K562 (cell line): Measurements from ENCODE around the gene OPHN1. TPM values are rescaled to one million over a fixed set of nuclear protein-coding genes. Genes with fewer than 3 reads are reported as not detected.

Source experiments
- ATAC-seq: fragments of 200-7000 bp; cut with Tn5 transposase; 3 replicates; pipeline ENCODE4 v1.9.1; 2020; ENCODE audit warnings: moderate library complexity
- BruUV-seq: library from RNA; stranded (reverse); fragments of 400-500 nt; replicated peaks from 2 replicates; lab custom pipeline; 2021; lab: Mats Ljungman, UMichigan
- CTCF ChIA-PET: fragments of 300-600 bp; formaldehyde crosslinking; extraction: SDS; loops from one replicate; lab custom pipeline; 2021; ENCODE audit warnings: low intra/inter-chr PET ratio; lab: Yijun Ruan, JAX
- POLR2A ChIA-PET: fragments of 300-600, 350-650 bp; sonication (Branson Sonifier 250); formaldehyde crosslinking; extraction: SDS; loops from one replicate; lab custom pipeline; 2021; ENCODE audit warnings: antibody characterized with exemption, inconsistent platforms; lab: Yijun Ruan, JAX
- DNase-seq, 4 experiments: peaks; one replicate each; pipeline versions ENCODE4 v3.0.0 to v3.0.0-alpha.2; 2011 to 2018; ENCODE audit warnings: low spot score in 3 of 4, mixed read lengths in 3 of 4; ENCODE audit errors: extremely low read depth in 1 of 4
- FAIRE-seq: peaks from 2 replicates; lab custom pipeline; 2011; peaks lifted over from hg19 to GRCh38; lab: Jason Lieb, UNC
- H2AFZ ChIP-seq: 2 replicates; pipeline ENCODE4 v1.6.0; 2011; ENCODE audit warnings: low read depth, low read length, control low read depth, inconsistent platforms
- H3K27ac ChIP-seq: fragments of 200-600 bp; 3 replicates; pipeline ENCODE4 v1.8.0; 2011; ENCODE audit warnings: low read depth, mild to moderate bottlenecking, control low read depth, inconsistent platforms, low read length, moderate library complexity, mixed read lengths; ENCODE audit errors: extremely low read depth
- H3K27me3 ChIP-seq, 2 experiments: fragments of 300-600 bp in 1 of 2; 2 replicates in 1 of 2; 3 replicates in 1 of 2; pipeline versions ENCODE4 v1.6.0 to v1.8.0; 2011; ENCODE audit warnings: inconsistent platforms in 2 of 2, low read length in 2 of 2, mild to moderate bottlenecking in 1 of 2, mixed read lengths in 1 of 2, moderate library complexity in 1 of 2; ENCODE audit not compliant: control insufficient read depth in 2 of 2, insufficient read depth in 2 of 2
- H3K36me3 ChIP-seq: fragments of 300-600 bp; 3 replicates; pipeline ENCODE4 v1.8.0; 2011; ENCODE audit warnings: mild to moderate bottlenecking, low read length, inconsistent platforms; ENCODE audit not compliant: control insufficient read depth, insufficient read depth
- H3K4me1 ChIP-seq, 2 experiments: fragments of 200-600 bp in 1 of 2; replicated peaks in 1 of 2; 2 replicates in 1 of 2; 3 replicates in 1 of 2; pipeline versions ENCODE4 v1.5.1 to v1.8.0; 2011; ENCODE audit warnings: inconsistent platforms in 2 of 2, low read length in 2 of 2, mild to moderate bottlenecking in 1 of 2, mixed read lengths in 1 of 2, moderate library complexity in 1 of 2; ENCODE audit not compliant: control insufficient read depth in 2 of 2, insufficient read depth in 2 of 2
- H3K4me2 ChIP-seq: 2 replicates; pipeline ENCODE4 v1.6.1; 2011; ENCODE audit warnings: low read length, control low read depth, inconsistent platforms, mixed read lengths; ENCODE audit not compliant: insufficient read depth
- H3K4me3 ChIP-seq: fragments of 200-600 bp; sonication (generic), shearing (Covaris generic); 2 replicates; pipeline ENCODE4 v1.5.1; 2016; ENCODE audit warnings: control low read depth, inconsistent platforms
- H3K79me2 ChIP-seq: fragments of 200-600 bp; 3 replicates; pipeline ENCODE4 v1.8.0; 2011; ENCODE audit warnings: low read length, inconsistent platforms; ENCODE audit not compliant: control insufficient read depth, insufficient read depth
- H3K9ac ChIP-seq, 2 experiments: 2 replicates each; pipeline versions ENCODE4 v1.6.0 to v1.6.1; 2011; ENCODE audit warnings: low read depth in 2 of 2, low read length in 2 of 2, control low read depth in 1 of 2, inconsistent platforms in 1 of 2, mild to moderate bottlenecking in 1 of 2, mixed read lengths in 1 of 2; ENCODE audit not compliant: insufficient read depth in 1 of 2
- H3K9me1 ChIP-seq: one replicate; pipeline ENCODE4 v1.6.0; 2011; ENCODE audit warnings: inconsistent platforms, mild to moderate bottlenecking, low read length, moderate library complexity; ENCODE audit not compliant: control insufficient read depth, insufficient read depth
- H3K9me3 ChIP-seq: replicated peaks from 2 replicates; pipeline ENCODE4 v1.5.1; 2011; ENCODE audit warnings: low read depth, low read length, inconsistent platforms; ENCODE audit not compliant: control insufficient read depth, insufficient read depth
- H4K20me1 ChIP-seq: replicated peaks from 2 replicates; pipeline ENCODE4 v1.6.1; 2011; ENCODE audit warnings: low read length, inconsistent platforms, mixed read lengths; ENCODE audit not compliant: control insufficient read depth, insufficient read depth
- BRF1 ChIP-seq: IDR thresholded peaks from 3 replicates; pipeline ENCODE4 v1.6.1; 2011; ENCODE audit warnings: borderline replicate concordance, mild to moderate bottlenecking; ENCODE audit not compliant: insufficient read length; ENCODE audit errors: extremely low read depth
- CHD1 ChIP-seq: fragments of 200-600 bp; sonication (generic); IDR thresholded peaks from one replicate; pipeline ENCODE4 v1.6.1; 2012; ENCODE audit warnings: mild to moderate bottlenecking, moderate library complexity, low read length, inconsistent platforms
- E2F5 ChIP-seq: sonication (generic); formaldehyde crosslinking; IDR thresholded peaks from 2 replicates; pipeline ENCODE4 v1.8.0; 2022; ENCODE audit warnings: mild to moderate bottlenecking, missing genetic modification reagents
- E2F6 ChIP-seq, 2 experiments: IDR thresholded peaks; 2 replicates each; pipeline ENCODE4 v1.6.1; 2011; ENCODE audit warnings: borderline replicate concordance in 1 of 2, control low read depth in 1 of 2, low read depth in 1 of 2, low read length in 1 of 2, mild to moderate bottlenecking in 1 of 2, mixed read lengths in 1 of 2, moderate library complexity in 1 of 2; ENCODE audit not compliant: insufficient read depth in 1 of 2, insufficient read length in 1 of 2, poor library complexity in 1 of 2, severe bottlenecking in 1 of 2; ENCODE audit errors: extremely low read depth in 1 of 2
- GTF2F1 ChIP-seq: IDR thresholded peaks from 2 replicates; pipeline ENCODE4 v1.6.1; 2011; ENCODE audit warnings: low read depth, low read length, improper control_type of control experiment
- ILK ChIP-seq: fragments of 450-650 bp; IDR thresholded peaks from 2 replicates; pipeline ENCODE4 v1.6.1; 2016; ENCODE audit warnings: missing genetic modification characterization, low read depth, mild to moderate bottlenecking, missing compliant biosample characterization, moderate library complexity, borderline replicate concordance
- IRF2 ChIP-seq: sonication (generic); formaldehyde crosslinking; IDR thresholded peaks from 2 replicates; pipeline ENCODE4 v1.8.1; 2022; ENCODE audit warnings: mild to moderate bottlenecking, missing genetic modification reagents
- PRPF4 ChIP-seq: fragments of 200-400 bp; formaldehyde crosslinking; IDR thresholded peaks from one replicate; pipeline ENCODE4 v1.6.1; 2017; ENCODE audit warnings: low read length, low read depth, mild to moderate bottlenecking; ENCODE audit not compliant: insufficient read depth, poor library complexity, severe bottlenecking
- ZNF384 ChIP-seq: IDR thresholded peaks from 2 replicates; pipeline ENCODE4 v1.6.1; 2012; ENCODE audit warnings: low read depth, low read length, improper control_type of control experiment
- ZNF445 ChIP-seq: fragments of 250-450 bp; sonication (Bioruptor Pico); IDR thresholded peaks from 2 replicates; pipeline ENCODE4 v1.4.0; 2020; ENCODE audit warnings: low read depth, mild to moderate bottlenecking, moderate library complexity
- ZNF668 ChIP-seq: fragments of 250-450 bp; sonication (Bioruptor Pico); IDR thresholded peaks from 2 replicates; pipeline ENCODE4 v1.8.0; 2022; ENCODE audit warnings: mild to moderate bottlenecking, inconsistent platforms
- ZNF696 ChIP-seq: fragments of 250-450 bp; sonication (Bioruptor Pico); conservative IDR thresholded peaks from 2 replicates; pipeline ENCODE4 v1.4.0; 2020; ENCODE audit warnings: mild to moderate bottlenecking, moderate library complexity
- WGBS: fragments of 100-300 bp; shearing (Covaris generic); methylation state at CpG from one replicate; pipeline ENCODE4 v1.1.6; 2016; ENCODE audit warnings: low coverage, mixed read lengths; ENCODE audit not compliant: insufficient coverage; ENCODE audit errors: missing lambda C conversion rate; 5-methylcytosine and 5-hydroxymethylcytosine counted together
- in situ Hi-C: fragments of 300-500 bp; cut with MboI; formaldehyde crosslinking; loops from 4 replicates; pipeline ENCODE4 v1.15.0; 2018; ENCODE audit warnings: inconsistent platforms, mixed read lengths
- intact Hi-C: fragments of 100-400 bp; cut with micrococcal nuclease; formaldehyde crosslinking; loops from 2 replicates; pipeline ENCODE4 v1.14.2; 2022
- polyA plus RNA-seq, 8 experiments: library from polyadenylated mRNA; depleted of rRNA in 4 of 8; stranded (reverse) in 5 of 8; unstranded in 3 of 8; fragments of >200 nt; fragmentation: Nextera tagmentation in 2 of 8; fragmentation: Illumina TruSeq in 1 of 8; extraction: Ambion mirVana in 2 of 8; extraction: Trizol in 1 of 8; gene quantifications; 2 replicates each; pipeline versions ENCODE4 v1.2.1 to v1.2.3, GENCODE V29; 2011 to 2014; ENCODE audit warnings: inconsistent platforms in 1 of 8, missing spikeins in 1 of 8
- total RNA-seq, 7 experiments: library from RNA; depleted of rRNA in 6 of 7; stranded (reverse); fragments of >200 nt in 6 of 7; fragmentation: Illumina TruSeq in 2 of 7; extraction: Trizol in 2 of 7; gene quantifications; 2 replicates each; pipeline versions ENCODE4 v1.2.1 to v1.2.3, GENCODE V29; 2011 to 2021; ENCODE audit warnings: low replicate concordance in 1 of 7
- TF ChIP-seq, protein P1 (sequence below): fragments of 250-450 bp; sonication (Bioruptor Pico); IDR thresholded peaks from 2 replicates; pipeline ENCODE4 v1.8.0; 2021; ENCODE audit warnings: moderate library complexity, mild to moderate bottlenecking, inconsistent platforms

Gene OPHN1
- total and polyA plus RNA-seq, 9 of the 15 experiments (the other 6 are each of a cell fraction or from before 2014, with no cell fraction given): 0.28 to 1.8 (median 1.0) TPM

GRCh38 chrX:68132749-68133148 is 300.5 kb downstream of the OPHN1 start:
- no peaks in the 10 kb centered on the region for H3K27me3 ChIP-seq
- no peak for TF ChIP-seq CHD1
- no peak for TF ChIP-seq ILK
- no peak for TF ChIP-seq ZNF668 (CRISPR knock-in tag)
- TF ChIP-seq ZNF696: no peak
- TF ChIP-seq ZNF384: no peak
- TF ChIP-seq E2F5 (CRISPR knock-in tag): no peak
- TF ChIP-seq ZNF445 (CRISPR knock-in tag): no peak
- TF ChIP-seq, protein P1, sequence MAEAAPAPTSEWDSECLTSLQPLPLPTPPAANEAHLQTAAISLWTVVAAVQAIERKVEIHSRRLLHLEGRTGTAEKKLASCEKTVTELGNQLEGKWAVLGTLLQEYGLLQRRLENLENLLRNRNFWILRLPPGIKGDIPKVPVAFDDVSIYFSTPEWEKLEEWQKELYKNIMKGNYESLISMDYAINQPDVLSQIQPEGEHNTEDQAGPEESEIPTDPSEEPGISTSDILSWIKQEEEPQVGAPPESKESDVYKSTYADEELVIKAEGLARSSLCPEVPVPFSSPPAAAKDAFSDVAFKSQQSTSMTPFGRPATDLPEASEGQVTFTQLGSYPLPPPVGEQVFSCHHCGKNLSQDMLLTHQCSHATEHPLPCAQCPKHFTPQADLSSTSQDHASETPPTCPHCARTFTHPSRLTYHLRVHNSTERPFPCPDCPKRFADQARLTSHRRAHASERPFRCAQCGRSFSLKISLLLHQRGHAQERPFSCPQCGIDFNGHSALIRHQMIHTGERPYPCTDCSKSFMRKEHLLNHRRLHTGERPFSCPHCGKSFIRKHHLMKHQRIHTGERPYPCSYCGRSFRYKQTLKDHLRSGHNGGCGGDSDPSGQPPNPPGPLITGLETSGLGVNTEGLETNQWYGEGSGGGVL (CRISPR knock-in tag): no peak
- TF ChIP-seq BRF1: no peak
- no peak for TF ChIP-seq GTF2F1
- TF ChIP-seq IRF2 (CRISPR knock-in tag): no peak
- TF ChIP-seq E2F6 (IDR thresholded peaks at IDR 0.05; ENCODE audit: borderline replicate concordance in 1 of 2, extremely low read depth in 1 of 2, insufficient read depth in 1 of 2, insufficient read length in 1 of 2, low read depth in 1 of 2, low read length in 1 of 2, poor library complexity in 1 of 2, severe bottlenecking in 1 of 2): no peak
- TF ChIP-seq PRPF4: no peak
- DNase-seq: no peak
- H3K4me2 ChIP-seq: no peak overlapping the region
- H3K4me1 ChIP-seq: no peaks in the 10 kb centered on the region
- CTCF ChIA-PET: no interaction called here
- ATAC-seq: no peak
- H3K27ac ChIP-seq: no peak overlapping the region
- 77% methylated on average over 16 of the region's 29 CpGs for WGBS
- no peaks in the 10 kb centered on the region for H3K79me2 ChIP-seq
- H3K9me3 ChIP-seq: no peaks in the 10 kb centered on the region
- H3K9ac ChIP-seq: no peak overlapping the region
- FAIRE-seq: no peak
- no peaks in the 10 kb centered on the region for H3K9me1 ChIP-seq
- intact Hi-C loops (no loop called here), in situ Hi-C loops (no loop called here)
- no peaks in the 10 kb centered on the region for H4K20me1 ChIP-seq
- BruUV-seq: no TSS peak
- POLR2A ChIA-PET: no interaction called here
- H3K36me3 ChIP-seq: no peaks in the 10 kb centered on the region
- H3K4me3 ChIP-seq: no peak overlapping the region
- H2AFZ ChIP-seq: no peak overlapping the region
